GM19025 (cell line): ENCODE measurements around the gene SSBP2.

Experiments used
- ATAC-seq: cut with Tn5 transposase; IDR thresholded peaks from one replicate; pipeline ENCODE4 v1.9.1; 2021; ENCODE audit warnings: mild to moderate bottlenecking, low read depth, moderate library complexity; ENCODE audit not compliant: unreplicated experiment

The SSBP2 gene

GRCh38 chr5:81751009-81751835 lies at the start of gene SSBP2:
SSBP2 (minus strand) TSS chr5:81751097; CDS start chr5:81751042, 55 bp downstream.
- peak; percentile 72 for ATAC-seq

GRCh38 chr5:81795666-81796065 lies 44.8 kb upstream of the SSBP2 start:
- no peak for ATAC-seq

GRCh38 chr5:81794226-81794625 lies 43.3 kb upstream of the SSBP2 start:
- no peak for ATAC-seq

GRCh38 chr5:81790336-81790735 lies 39.4 kb upstream of the SSBP2 start:
- no peak for ATAC-seq

- no peak for ATAC-seq
Measured at GRCh38 chr5:81789033-81789432, 38.1 kb upstream of the SSBP2 start.

GRCh38 chr5:81788329-81788728 lies 37.4 kb upstream of the SSBP2 start:
- ATAC-seq: no peak

- no peak for ATAC-seq
Measured at GRCh38 chr5:81787474-81788242, 36.8 kb upstream of the SSBP2 start.

- ATAC-seq: no peak
Measured at GRCh38 chr5:81786991-81787390, 36.1 kb upstream of the SSBP2 start.

- ATAC-seq: no peak
Measured at GRCh38 chr5:81786496-81786895, 35.6 kb upstream of the SSBP2 start.

GRCh38 chr5:81785322-81785721 lies 34.4 kb upstream of the SSBP2 start:
- ATAC-seq: no peak

GRCh38 chr5:81783401-81783800 lies 32.5 kb upstream of the SSBP2 start:
- ATAC-seq: no peak

GRCh38 chr5:81782811-81783210 lies 31.9 kb upstream of the SSBP2 start:
- no peak for ATAC-seq

GRCh38 chr5:81779916-81780266 lies 29.0 kb upstream of the SSBP2 start:
- ATAC-seq: no peak

GRCh38 chr5:81779125-81779915 lies 28.4 kb upstream of the SSBP2 start:
- peak; percentile 88 for ATAC-seq

GRCh38 chr5:81778642-81779041 lies 27.7 kb upstream of the SSBP2 start:
- no peak for ATAC-seq

GRCh38 chr5:81776258-81776657 lies 25.4 kb upstream of the SSBP2 start:
- no peak for ATAC-seq

- no peak for ATAC-seq
Measured at GRCh38 chr5:81774374-81774773, 23.5 kb upstream of the SSBP2 start.

GRCh38 chr5:81773574-81773973 lies 22.7 kb upstream of the SSBP2 start:
- ATAC-seq: no peak

- no peak for ATAC-seq
Measured at GRCh38 chr5:81773161-81773560, 22.3 kb upstream of the SSBP2 start.

GRCh38 chr5:81772488-81772887 lies 21.6 kb upstream of the SSBP2 start:
- no peak for ATAC-seq

- ATAC-seq: no peak
Measured at GRCh38 chr5:81768935-81769452, 18.1 kb upstream of the SSBP2 start.
